Heart left ventricle (tissue), 16 donors: ENCODE data around the gene SH3PXD2A. TPM values are rescaled to one million over a fixed set of nuclear protein-coding genes. Genes with fewer than 3 reads are reported as not detected.

ENCODE experiments used
- ATAC-seq, 4 donors: fragments of 200-7000 bp; cut with Tn5 transposase; one replicate each; pipeline ENCODE4 v1.9.1; 2020 to 2022; ENCODE audit warnings: moderate library complexity in 4 of 4, mild to moderate bottlenecking in 3 of 4, moderate number of reproducible peaks in 1 of 4
- DNase-seq, 5 donors: peaks; one replicate each; pipeline ENCODE4 v3.0.0-alpha.2; 2020
- H3K27ac ChIP-seq, 12 donors: fragments of 200-600 bp; sonication (generic) in 4 of 12; one replicate each; pipeline versions ENCODE4 v1.5.0 to v1.8.0; 2016 to 2022; ENCODE audit warnings: mild to moderate bottlenecking in 2 of 12
- H3K27me3 ChIP-seq, 9 donors: fragments of 200-600 bp; sonication (generic) in 2 of 9; one replicate each; pipeline versions ENCODE4 v1.5.1 to v1.8.0; 2016 to 2022; ENCODE audit warnings: mild to moderate bottlenecking in 3 of 9
- H3K36me3 ChIP-seq, 9 donors: fragments of 200-600 bp; sonication (generic) in 2 of 9; one replicate each; pipeline versions ENCODE4 v1.5.0 to v1.8.0; 2018 to 2022; ENCODE audit warnings: mild to moderate bottlenecking in 2 of 9
- H3K4me1 ChIP-seq, 12 donors: fragments of 200-600 bp; sonication (generic) in 4 of 12; one replicate each; pipeline versions ENCODE4 v1.5.0 to v1.8.0; 2016 to 2022; ENCODE audit warnings: mild to moderate bottlenecking in 3 of 12
- H3K4me3 ChIP-seq, 12 donors: fragments of 200-600 bp; sonication (generic) in 4 of 12; one replicate each; pipeline versions ENCODE4 v1.5.0 to v1.8.0; 2017 to 2022; ENCODE audit warnings: mild to moderate bottlenecking in 9 of 12, moderate library complexity in 4 of 12
- H3K9me3 ChIP-seq, 12 donors: fragments of 200-600 bp; sonication (generic) in 4 of 12; one replicate each; pipeline versions ENCODE4 v1.5.0 to v1.8.0; 2016 to 2022; ENCODE audit warnings: mild to moderate bottlenecking in 1 of 12
- POLR2A ChIP-seq, 2 donors: fragments of 450-650 bp; IDR thresholded peaks; one replicate each; pipeline ENCODE4 v1.6.1; 2017; ENCODE audit warnings: antibody characterized with exemption in 2 of 2, mild to moderate bottlenecking in 2 of 2, moderate library complexity in 2 of 2
- WGBS, 4 donors: extraction: QIAGEN DNeasy Blood & Tissue Kit in 2 of 4; methylation state at CpG; one replicate each; pipeline versions ENCODE4 v1.1.5 to v1.1.7; 2013 to 2018; 5-methylcytosine and 5-hydroxymethylcytosine counted together
- intact Hi-C, 10 donors: fragments of 100-400 bp; cut with DNase I; formaldehyde crosslinking; loops; one replicate each; pipeline versions ENCODE4 v1.11.1 to v1.14.2; 2022
- polyA plus RNA-seq, 2 donors: library from polyadenylated mRNA; stranded (reverse); fragments of 200-250 nt; gene quantifications; one replicate each; pipeline ENCODE4 v1.2.3, GENCODE V29; 2013
- total RNA-seq, 9 donors: library from RNA; depleted of rRNA in 2 of 9; stranded (reverse); fragments of >200 nt in 2 of 9; fragmentation: NEBNext Ultra II Directional in 3 of 9; extraction: Animal tissue kit (Norgen Biotek cat#: 25700) in 3 of 9; gene quantifications; one replicate each; pipeline versions ENCODE4 v1.1.0 to v1.2.4, GENCODE V29; 2016 to 2023
- TF ChIP-seq, protein P1 (sequence below), 12 donors: fragments of 200-600 bp; sonication (generic) in 4 of 12; IDR thresholded peaks; one replicate each; pipeline versions ENCODE4 v1.5.0 to v1.8.0; 2018 to 2022; ENCODE audit warnings: antibody characterized with exemption in 12 of 12, mild to moderate bottlenecking in 5 of 12
- donor health status: ischemic (EF 13 %, LVEDD 7.1; RV severe dilation, severe dysfunction).
- donor health status: healthy with polysubstance abuse.
- donor health status: DM: no; HTN: yes; CAD: no.
- donor health status: DM: no; HTN: no; CAD: no.
- donor health status: ischemic (EF 25% LVEDD 6.9; RV normal size, moderate dysfunction).
- donor health status: ischemic (EF 25% LVEDD 5.7; RV mildly dilated, moderate dysfunction).
- donor health status: healthy.
- donor health status: DM: yes; HTN: yes; CAD: no.
- donor health status: ischemic (EF 35%, LVEDD 5.7; RV mildly dilated, moderate dysfunction).
- donor health status: nonischemic (EF 11% LVEDD 7.7; RV severe dilation, severe dysfunction).
- donor health status: DM: yes; HTN: yes; CAD: no.
- donor health status: PGD.
- donor health status: ischemic (EF 29% LVEDD 5.4; RV normal size, mild dysfunction).
- donor health status: nonischemic (EF 23%, LVEDD 6.1; RV moderate dilation, normal function).

The SH3PXD2A gene
- total and polyA plus RNA-seq, 11 donors, result 11.8 to 43.4 (median 31.1) TPM

DNA sequence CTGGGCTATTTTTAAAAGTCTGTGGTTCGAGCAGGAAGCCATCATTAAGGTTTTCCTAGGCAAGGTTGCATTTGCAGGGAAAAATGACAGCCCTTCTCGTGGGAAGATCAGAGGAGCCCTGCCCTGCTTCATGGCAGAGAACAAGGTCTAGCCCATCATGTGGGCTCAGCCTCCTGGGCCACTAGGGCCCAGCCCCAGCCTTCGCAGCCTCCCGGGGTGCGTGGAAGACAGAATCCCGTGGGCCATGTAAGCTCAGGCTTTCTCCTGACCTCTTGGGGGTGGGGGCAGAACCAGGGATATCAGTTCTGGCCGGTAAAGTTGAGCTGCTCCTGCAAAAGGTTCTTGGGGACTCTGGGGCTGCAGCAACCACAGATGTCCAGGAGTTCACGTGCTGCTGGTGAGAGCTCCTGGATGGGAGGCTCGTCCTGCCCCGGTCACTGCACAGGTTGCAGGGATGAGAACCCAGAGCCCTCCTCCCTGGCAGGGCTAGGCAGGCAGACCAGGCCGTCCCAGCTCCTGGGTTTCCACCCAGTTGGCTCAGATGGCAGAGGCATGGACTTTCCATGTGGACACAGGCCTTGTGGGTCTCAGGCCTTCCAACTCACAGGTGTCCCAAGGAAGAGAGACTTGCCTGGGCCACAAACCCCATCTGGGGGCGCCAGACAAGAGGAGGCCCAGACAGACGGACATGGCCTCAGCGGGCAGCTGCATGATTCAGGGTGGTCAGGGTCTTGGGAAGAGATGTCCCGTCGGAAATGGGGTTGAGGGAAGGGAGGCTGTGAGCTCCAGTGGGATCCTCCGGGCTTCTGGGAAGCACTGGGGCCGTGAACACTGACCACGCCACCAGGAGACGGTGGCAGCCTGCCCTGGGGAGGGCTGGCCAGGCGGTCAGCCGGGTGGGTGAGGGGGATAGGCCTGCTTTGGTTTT lies 235.7 kb downstream of the SH3PXD2A start:
- DNase-seq (no peak), ATAC-seq (no peak)
- no peak overlapping the region for H3K4me3 ChIP-seq
- intact Hi-C loops, result loop anchor here in 5 of 10 donors (2.0 to 10.0 kb wide), 5 partner anchors 17 to 235 kb away; partner anchors contain the start of gene SH3PXD2A (in 1 of the 5)
- no peak for TF ChIP-seq POLR2A (IDR thresholded peaks at IDR 0.05)
- TF ChIP-seq, protein P1, sequence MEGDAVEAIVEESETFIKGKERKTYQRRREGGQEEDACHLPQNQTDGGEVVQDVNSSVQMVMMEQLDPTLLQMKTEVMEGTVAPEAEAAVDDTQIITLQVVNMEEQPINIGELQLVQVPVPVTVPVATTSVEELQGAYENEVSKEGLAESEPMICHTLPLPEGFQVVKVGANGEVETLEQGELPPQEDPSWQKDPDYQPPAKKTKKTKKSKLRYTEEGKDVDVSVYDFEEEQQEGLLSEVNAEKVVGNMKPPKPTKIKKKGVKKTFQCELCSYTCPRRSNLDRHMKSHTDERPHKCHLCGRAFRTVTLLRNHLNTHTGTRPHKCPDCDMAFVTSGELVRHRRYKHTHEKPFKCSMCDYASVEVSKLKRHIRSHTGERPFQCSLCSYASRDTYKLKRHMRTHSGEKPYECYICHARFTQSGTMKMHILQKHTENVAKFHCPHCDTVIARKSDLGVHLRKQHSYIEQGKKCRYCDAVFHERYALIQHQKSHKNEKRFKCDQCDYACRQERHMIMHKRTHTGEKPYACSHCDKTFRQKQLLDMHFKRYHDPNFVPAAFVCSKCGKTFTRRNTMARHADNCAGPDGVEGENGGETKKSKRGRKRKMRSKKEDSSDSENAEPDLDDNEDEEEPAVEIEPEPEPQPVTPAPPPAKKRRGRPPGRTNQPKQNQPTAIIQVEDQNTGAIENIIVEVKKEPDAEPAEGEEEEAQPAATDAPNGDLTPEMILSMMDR (IDR thresholded peaks at IDR 0.05), result no peak
- peaks cover 8 to 84% (median 71%) of the 10 kb centered on the region in 12 donors for H3K4me1 ChIP-seq
- H3K36me3 ChIP-seq, result peaks cover 0 to 36% (median 18%) of the 10 kb centered on the region in 9 donors
- no peaks in the 10 kb centered on the region for H3K27me3 ChIP-seq
- H3K27ac ChIP-seq, result peak overlapping the region in 11 of 12 donors; percentile 29 to 73 (median 64)
- WGBS, 4 donors, result 75 to 84% (median 76%) methylated on average over 15 to 22 of the region's 22 CpGs
- H3K9me3 ChIP-seq, result no peaks in the 10 kb centered on the region

DNA sequence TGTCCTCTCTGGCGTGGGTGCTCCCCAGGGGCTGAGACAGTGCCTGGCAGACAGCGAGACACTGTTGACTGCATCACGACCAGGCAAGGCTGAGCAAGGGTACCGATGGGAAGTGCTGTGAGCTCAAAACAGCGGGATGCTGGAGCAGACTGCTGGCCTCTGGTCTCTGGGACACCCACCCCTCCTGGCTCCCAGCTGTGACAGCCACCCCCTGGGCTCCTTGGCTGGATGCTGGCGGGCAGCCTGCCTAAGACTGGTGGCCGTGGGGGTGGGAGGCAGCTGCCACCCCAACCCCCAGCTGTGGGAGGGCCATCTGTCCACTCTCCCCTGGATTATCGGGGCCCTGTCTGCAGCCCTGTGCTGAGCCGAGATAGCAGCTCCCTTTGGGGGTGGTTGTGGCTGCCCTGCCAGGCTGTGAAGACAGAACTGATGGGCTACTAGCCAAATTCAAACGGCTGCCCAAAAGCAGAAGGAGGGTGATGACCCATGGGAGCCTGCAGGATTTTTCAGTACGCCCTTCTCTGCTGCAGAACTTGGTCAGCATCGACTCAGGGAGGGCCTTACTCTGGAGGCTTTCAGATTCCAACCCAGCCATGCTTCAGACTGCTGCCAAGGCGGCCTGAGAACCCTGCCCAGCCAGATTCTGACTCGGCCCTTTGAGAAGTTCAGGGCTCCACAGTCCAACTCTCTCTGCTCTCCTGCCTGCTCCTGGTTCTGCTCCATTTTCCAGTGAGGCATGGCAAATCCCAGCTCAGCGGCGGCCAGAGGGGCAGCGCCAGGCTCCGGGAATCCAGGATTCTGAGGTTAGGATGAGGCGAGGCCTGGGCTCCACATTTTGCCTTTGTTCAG lies 236.6 kb downstream of the SH3PXD2A start:
- WGBS, 4 donors, result 43 to 51% (median 46%) methylated on average over 13 to 19 of the region's 19 CpGs

DNA sequence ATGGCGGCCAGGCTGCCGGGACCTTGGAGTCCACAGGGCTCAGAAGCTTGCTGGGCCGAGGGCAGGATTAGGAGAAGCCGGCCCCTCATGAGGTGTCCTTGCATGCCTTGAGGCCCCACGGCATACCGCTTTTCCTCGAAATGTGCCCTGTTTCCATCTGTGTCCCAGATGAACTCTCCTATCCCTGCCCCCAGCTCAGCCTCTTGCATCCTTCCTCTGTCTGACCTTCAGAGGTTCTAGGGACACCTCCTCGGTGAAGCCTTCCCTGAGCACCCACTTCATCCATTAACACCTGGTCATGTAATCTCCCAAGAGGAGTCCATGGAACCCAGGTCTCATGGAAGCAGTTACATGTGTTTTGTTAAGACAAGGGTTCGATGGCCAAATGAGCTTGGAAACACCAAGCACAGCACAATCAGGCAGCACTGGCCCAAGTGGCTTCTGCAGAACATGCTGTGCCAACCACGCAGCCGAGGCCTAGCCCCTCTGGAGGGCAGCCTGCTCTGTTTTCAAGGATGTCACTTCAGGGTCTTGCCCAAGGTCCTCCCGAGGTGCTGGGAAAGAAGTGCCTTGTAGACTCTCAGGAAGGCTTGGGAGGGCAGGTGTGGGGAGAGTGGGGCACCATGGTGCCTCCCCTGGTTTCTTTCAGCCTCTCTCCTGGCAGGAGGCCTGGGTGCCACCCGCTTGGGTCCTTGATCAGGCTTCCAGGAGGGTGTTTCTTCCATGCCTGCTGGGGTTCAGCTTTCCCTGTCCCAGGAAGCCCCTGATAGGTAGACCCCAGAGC lies 237.6 kb downstream of the SH3PXD2A start:
- WGBS, 4 donors, result 86 to 90% (median 89%) methylated on average over 12 to 13 of the region's 13 CpGs
- Histone ChIP-seq H3K36me3 (peaks cover 0 to 31% (median 16%) of the 10 kb centered on the region in 9 donors), H3K4me3 (no peak overlapping the region), H3K27me3 (no peaks in the 10 kb centered on the region), H3K9me3 (no peaks in the 10 kb centered on the region), H3K4me1 (peaks cover 8 to 97% (median 77%) of the 10 kb centered on the region in 12 donors), H3K27ac (peak overlapping the region in 11 of 12 donors; percentile 17 to 73 (median 63))
- intact Hi-C loops, result loop anchor here in 5 of 10 donors (2.0 to 10.0 kb wide), 5 partner anchors 19 to 237 kb away; partner anchors contain the start of gene SH3PXD2A (in 1 of the 5)
- DNase-seq (no peak), ATAC-seq (no peak)
- no peak for TF ChIP-seq POLR2A (IDR thresholded peaks at IDR 0.05)
- TF ChIP-seq, protein P1 (IDR thresholded peaks at IDR 0.05), result no peak

More for the DNA sequence above, 236.6 kb downstream of the SH3PXD2A start:
- no peak for TF ChIP-seq POLR2A (IDR thresholded peaks at IDR 0.05)
- TF ChIP-seq, protein P1 (IDR thresholded peaks at IDR 0.05), result no peak
- peak; percentile 32 to 69 (median 47) for ATAC-seq
- no peak overlapping the region for H3K4me3 ChIP-seq
- no peaks in the 10 kb centered on the region for H3K27me3 ChIP-seq
- peak; percentile 72 to 87 (median 76) for DNase-seq
- H3K27ac ChIP-seq, result peak overlapping the region in 11 of 12 donors; percentile 29 to 73 (median 64)
- H3K36me3 ChIP-seq, result peaks cover 0 to 30% (median 13%) of the 10 kb centered on the region in 9 donors
- H3K4me1 ChIP-seq, result peaks cover 8 to 92% (median 74%) of the 10 kb centered on the region in 12 donors
- intact Hi-C loops, result loop anchor here in 5 of 10 donors (2.0 to 10.0 kb wide), 5 partner anchors 18 to 236 kb away; partner anchors contain the start of gene SH3PXD2A (in 1 of the 5)
- H3K9me3 ChIP-seq, result no peaks in the 10 kb centered on the region
